Right cardiac atrium (tissue), 5 donors: ENCODE results near the gene CELF2. TPM values are rescaled to one million over a fixed set of nuclear protein-coding genes. Genes with fewer than 3 reads are reported as not detected.

Source experiments
- ATAC-seq, 2 donors: fragments of 200-7000 bp; cut with Tn5 transposase; one replicate each; pipeline versions ENCODE4 v1.8.0 to v1.9.1; 2020; ENCODE audit warnings: moderate library complexity in 2 of 2, mild to moderate bottlenecking in 1 of 2
- DNase-seq, 3 donors: peaks; one replicate each; pipeline ENCODE4 v3.0.0-alpha.2; 2020
- H3K27ac ChIP-seq: one replicate; pipeline ENCODE4 v1.5.1; 2013; ENCODE audit warnings: mild to moderate bottlenecking, low read length, control low read depth, moderate library complexity
- H3K27me3 ChIP-seq: one replicate; pipeline ENCODE4 v1.6.1; 2013; ENCODE audit not compliant: control insufficient read depth, insufficient read depth
- H3K4me1 ChIP-seq: one replicate; pipeline ENCODE4 v1.6.1; 2013; ENCODE audit warnings: low read length; ENCODE audit not compliant: control insufficient read depth, insufficient read depth
- H3K4me3 ChIP-seq: one replicate; pipeline ENCODE4 v1.5.1; 2013; ENCODE audit warnings: low read length, control low read depth
- H3K9me3 ChIP-seq: one replicate; pipeline ENCODE4 v1.6.1; 2013; ENCODE audit warnings: low read length; ENCODE audit not compliant: control insufficient read depth
- WGBS: extraction: QIAGEN DNeasy Blood & Tissue Kit; methylation state at CpG from one replicate; pipeline ENCODE4 v1.1.7; 2013; 5-methylcytosine and 5-hydroxymethylcytosine counted together
- intact Hi-C, 4 donors: fragments of 100-400 bp; cut with DNase I; formaldehyde crosslinking; loops; one replicate each; pipeline versions ENCODE4 v1.11.0 to v1.14.0; 2022 to 2023
- polyA plus RNA-seq: library from polyadenylated mRNA; stranded (reverse); fragments of 200-250 nt; gene quantifications from one replicate; pipeline ENCODE4 v1.2.3, GENCODE V29; 2013
- total RNA-seq, 4 donors: library from RNA; stranded (reverse); fragmentation: NEBNext Ultra II Directional; extraction: Animal tissue kit (Norgen Biotek cat#: 25700); gene quantifications; one replicate each; pipeline ENCODE4 v1.2.1, GENCODE V29; 2021
- donor health status: healthy with polysubstance abuse.
- donor health status: DM: no; HTN: yes; CAD: no.
- donor health status: DM: no; HTN: no; CAD: no.
- donor health status: DM: no; HTN: yes; CAD: no; lungs with severe emphysema.
- donor health status: DM: yes; HTN: yes; CAD: no.

Gene CELF2
- total and polyA plus RNA-seq, 5 donors: 19.4 to 87.0 (median 76.8) TPM

- ATAC-seq (no peak), DNase-seq (no peak)
- Histone ChIP-seq H3K9me3 (no peaks in the 10 kb centered on the region), H3K4me3 (no peak overlapping the region), H3K27me3 (no peaks in the 10 kb centered on the region), H3K4me1 (peaks cover 5% of the 10 kb centered on the region), H3K27ac (no peak overlapping the region)
- 72% methylated on average over 7 of the region's 7 CpGs for WGBS
- intact Hi-C loops: loop anchor here in 2 of 4 donors (10.0 kb wide), 2 partner anchors 88 to 458 kb away; no protein-coding TSS in a partner anchor
These were observed 235.2 kb downstream of the CELF2 start for GRCh38 chr10:11252887-11253286.

GRCh38 chr10:11253385-11254002 is 235.8 kb downstream of the CELF2 start:
- ATAC-seq: no peak
- peaks cover 6% of the 10 kb centered on the region for H3K4me1 ChIP-seq
- DNase-seq: no peak
- no peak overlapping the region for H3K27ac ChIP-seq
- H3K4me3 ChIP-seq: no peak overlapping the region
- 89% methylated on average over 10 of the region's 10 CpGs for WGBS
- intact Hi-C loops: loop anchor here in 2 of 4 donors (10.0 kb wide), 2 partner anchors 89 to 459 kb away; no protein-coding TSS in a partner anchor
- no peaks in the 10 kb centered on the region for H3K9me3 ChIP-seq
- H3K27me3 ChIP-seq: no peaks in the 10 kb centered on the region

GRCh38 chr10:11255156-11255555 is 237.5 kb downstream of the CELF2 start:
- no peak for ATAC-seq
- Histone ChIP-seq H3K4me1 (peaks cover 6% of the 10 kb centered on the region), H3K4me3 (no peak overlapping the region), H3K27ac (no peak overlapping the region), H3K27me3 (no peaks in the 10 kb centered on the region), H3K9me3 (no peaks in the 10 kb centered on the region)
- DNase-seq: no peak
- intact Hi-C loops: loop anchor here in 2 of 4 donors (10.0 kb wide), 2 partner anchors 90 to 460 kb away; no protein-coding TSS in a partner anchor
- WGBS: 96% methylated on average over 12 of the region's 12 CpGs

GRCh38 chr10:11255796-11256444 is 238.2 kb downstream of the CELF2 start:
- no peaks in the 10 kb centered on the region for H3K9me3 ChIP-seq
- no peak overlapping the region for H3K4me3 ChIP-seq
- intact Hi-C loops: loop anchor here in 2 of 4 donors (10.0 kb wide), 2 partner anchors 91 to 461 kb away; no protein-coding TSS in a partner anchor
- DNase-seq (no peak), ATAC-seq (peak; percentile 27 to 49)
- WGBS: 69% methylated on average over 7 of the region's 7 CpGs
- H3K27ac ChIP-seq: peak overlapping the region; percentile 8
- H3K4me1 ChIP-seq: peaks cover 6% of the 10 kb centered on the region
- H3K27me3 ChIP-seq: no peaks in the 10 kb centered on the region

GRCh38 chr10:11256896-11257295 is 239.2 kb downstream of the CELF2 start:
- WGBS: 82% methylated on average over 13 of the region's 13 CpGs
- Histone ChIP-seq H3K9me3 (no peaks in the 10 kb centered on the region), H3K4me1 (peaks cover 10% of the 10 kb centered on the region), H3K4me3 (no peak overlapping the region), H3K27me3 (no peaks in the 10 kb centered on the region), H3K27ac (no peak overlapping the region)
- ATAC-seq: no peak
- DNase-seq: no peak
- intact Hi-C loops: loop anchor here in 2 of 4 donors (10.0 kb wide), 2 partner anchors 92 to 462 kb away; no protein-coding TSS in a partner anchor

- ATAC-seq: no peak
- WGBS: 62% methylated on average over 13 of the region's 13 CpGs
- Histone ChIP-seq H3K27ac (no peak overlapping the region), H3K27me3 (no peaks in the 10 kb centered on the region), H3K4me3 (no peak overlapping the region), H3K4me1 (peaks cover 10% of the 10 kb centered on the region), H3K9me3 (no peaks in the 10 kb centered on the region)
- intact Hi-C loops: loop anchor here in 2 of 4 donors (10.0 kb wide), 2 partner anchors 93 to 463 kb away; no protein-coding TSS in a partner anchor
- no peak for DNase-seq
These were observed 239.9 kb downstream of the CELF2 start for GRCh38 chr10:11257440-11258090.

- WGBS: 64% methylated on average over 9 of the region's 9 CpGs
- intact Hi-C loops: loop anchor here in 2 of 4 donors (5.0 to 10.0 kb wide), 3 partner anchors 78 to 235 kb away; no protein-coding TSS in a partner anchor
- no peak overlapping the region for H3K4me3 ChIP-seq
- ATAC-seq (no peak), DNase-seq (no peak)
- H3K27ac ChIP-seq: no peak overlapping the region
- H3K27me3 ChIP-seq: no peaks in the 10 kb centered on the region
- peaks cover 10% of the 10 kb centered on the region for H3K4me1 ChIP-seq
- H3K9me3 ChIP-seq: no peaks in the 10 kb centered on the region
These were observed 242.5 kb downstream of the CELF2 start for GRCh38 chr10:11260170-11260569.

- WGBS: 80% methylated on average over 7 of the region's 7 CpGs
- Histone ChIP-seq H3K9me3 (no peaks in the 10 kb centered on the region), H3K27ac (peak overlapping the region; percentile 82), H3K27me3 (no peaks in the 10 kb centered on the region), H3K4me1 (peaks cover 7% of the 10 kb centered on the region), H3K4me3 (no peak overlapping the region)
- intact Hi-C loops: loop anchor here in 2 of 4 donors (5.0 to 10.0 kb wide), 3 partner anchors 79 to 236 kb away; no protein-coding TSS in a partner anchor
- no peak for DNase-seq
- ATAC-seq: no peak
These were observed 243.5 kb downstream of the CELF2 start for GRCh38 chr10:11261143-11261542.

- intact Hi-C loops: loop anchor here in 2 of 4 donors (5.0 to 10.0 kb wide), 3 partner anchors 80 to 237 kb away; no protein-coding TSS in a partner anchor
- 54% methylated on average over 4 of the region's 4 CpGs for WGBS
- H3K4me3 ChIP-seq: no peak overlapping the region
- H3K4me1 ChIP-seq: peaks cover 7% of the 10 kb centered on the region
- H3K9me3 ChIP-seq: no peaks in the 10 kb centered on the region
- ATAC-seq: peak; percentile 82 to 86
- DNase-seq: no peak
- no peaks in the 10 kb centered on the region for H3K27me3 ChIP-seq
- peak overlapping the region; percentile 82 for H3K27ac ChIP-seq
These were observed 244.2 kb downstream of the CELF2 start for GRCh38 chr10:11261687-11262493.
